Measurements from ENCODE around the gene MEGF6. TPM values are rescaled to one million over a fixed set of nuclear protein-coding genes. Genes with fewer than 3 reads are reported as not detected.

The MEGF6 gene
- total RNA-seq (2014; rRNA removed; shearing (Covaris generic)) = 4.7 and 6.3 TPM in 2 replicates

GRCh38 chr1:3611170-3612019, at the start of gene MEGF6:
TSS of gene MEGF6 (minus strand) at chr1:3611508. CDS start at chr1:3611268, 240 bp downstream.
- no peak for DNase-seq (ENCODE audit: low read depth)

GRCh38 chr1:3660704-3661103, 49.4 kb upstream of the MEGF6 start:
- no peak for DNase-seq (ENCODE audit: low read depth)

- no peak for DNase-seq (ENCODE audit: low read depth)
Observed at GRCh38 chr1:3659093-3659492, 47.8 kb upstream of the MEGF6 start.

GRCh38 chr1:3658231-3658615, 46.9 kb upstream of the MEGF6 start:
- DNase-seq (ENCODE audit: low read depth) = no peak

GRCh38 chr1:3657578-3658230, 46.4 kb upstream of the MEGF6 start:
- DNase-seq (ENCODE audit: low read depth) = no peak

- no peak for DNase-seq (ENCODE audit: low read depth)
Observed at GRCh38 chr1:3657096-3657475, 45.8 kb upstream of the MEGF6 start.

GRCh38 chr1:3656450-3657095, 45.3 kb upstream of the MEGF6 start:
- no peak for DNase-seq (ENCODE audit: low read depth)

GRCh38 chr1:3654549-3655281, 43.4 kb upstream of the MEGF6 start:
- DNase-seq (ENCODE audit: low read depth) = no peak

GRCh38 chr1:3653286-3653618, 41.9 kb upstream of the MEGF6 start:
- no peak for DNase-seq (ENCODE audit: low read depth)

GRCh38 chr1:3652548-3653285, 41.4 kb upstream of the MEGF6 start:
- no peak for DNase-seq (ENCODE audit: low read depth)

GRCh38 chr1:3651930-3652547, 40.7 kb upstream of the MEGF6 start, which contains the start of gene TP73:
TSS of gene TP73 (plus strand) at chr1:3652516. CDS start at chr1:3682366, 29,850 bp downstream.
- no peak for DNase-seq (ENCODE audit: low read depth)

GRCh38 chr1:3651026-3651929, 40.0 kb upstream of the MEGF6 start:
- DNase-seq (ENCODE audit: low read depth) = no peak

- no peak for DNase-seq (ENCODE audit: low read depth)
Observed at GRCh38 chr1:3650248-3651025, 39.1 kb upstream of the MEGF6 start.

- peak; percentile 88 for DNase-seq (ENCODE audit: low read depth)
Observed at GRCh38 chr1:3649342-3650247, 38.3 kb upstream of the MEGF6 start, which contains the start of gene WRAP73. TSS of gene WRAP73 (minus strand) at chr1:3650103. CDS start at chr1:3649999, 104 bp downstream.

GRCh38 chr1:3646596-3646995, 35.3 kb upstream of the MEGF6 start:
- no peak for DNase-seq (ENCODE audit: low read depth)

GRCh38 chr1:3645666-3646355, 34.5 kb upstream of the MEGF6 start:
- no peak for DNase-seq (ENCODE audit: low read depth)

GRCh38 chr1:3645247-3645646, 33.9 kb upstream of the MEGF6 start:
- DNase-seq (ENCODE audit: low read depth) = no peak
